Glomerular visceral epithelial cell (primary cell): Measurements from ENCODE around the gene LETMD1.
"Not testable (repeated sequence)": the region's sequence is repeated elsewhere in the genome, so short reads cannot be mapped to it uniquely, and the experiment has no call there.

ENCODE experiments used
- DNase-seq: peaks from one replicate; pipeline ENCODE4 v3.0.0-alpha.2; 2016; ENCODE audit errors: extremely low spot score

LETMD1 gene

DNA sequence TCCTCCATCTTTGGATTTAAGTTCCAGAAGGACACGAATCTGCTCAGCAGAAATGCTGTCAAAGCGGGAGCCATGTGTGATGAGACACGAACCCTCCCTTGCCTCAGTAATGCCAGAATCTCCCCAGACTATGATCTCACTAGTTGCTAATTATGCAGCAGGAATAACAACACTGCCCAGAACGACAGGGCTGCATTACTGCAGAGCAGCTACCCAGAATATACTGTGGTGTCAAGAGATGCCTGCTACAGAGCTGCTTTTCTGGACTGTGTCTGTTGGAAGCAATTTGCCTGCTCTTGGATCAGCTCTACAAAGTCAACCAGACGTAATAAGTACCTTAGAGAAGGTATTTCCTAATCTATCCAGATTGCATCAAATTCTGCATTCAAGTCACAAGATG is 29.8 kb downstream of the LETMD1 start:
- no peak for DNase-seq

DNA sequence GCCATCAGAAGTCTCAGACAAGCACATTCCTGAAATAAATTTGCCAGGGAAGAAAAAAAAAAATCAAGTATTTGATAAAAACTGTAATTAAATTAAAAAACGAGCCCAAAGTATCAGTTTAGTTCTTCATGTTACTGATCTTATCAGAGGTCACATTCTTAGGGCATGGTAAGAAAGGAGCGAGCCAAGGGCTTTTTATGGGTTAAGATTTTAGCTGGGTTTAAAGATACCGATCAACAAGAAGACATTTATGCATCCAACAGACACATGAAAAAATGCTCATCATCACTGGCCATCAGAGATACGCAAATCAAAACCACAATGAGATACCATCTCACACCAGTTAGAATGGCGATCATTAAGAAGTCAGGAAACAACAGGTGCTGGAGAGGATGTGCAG is 30.2 kb downstream of the LETMD1 start:
- not testable (repeated sequence) for DNase-seq

DNA sequence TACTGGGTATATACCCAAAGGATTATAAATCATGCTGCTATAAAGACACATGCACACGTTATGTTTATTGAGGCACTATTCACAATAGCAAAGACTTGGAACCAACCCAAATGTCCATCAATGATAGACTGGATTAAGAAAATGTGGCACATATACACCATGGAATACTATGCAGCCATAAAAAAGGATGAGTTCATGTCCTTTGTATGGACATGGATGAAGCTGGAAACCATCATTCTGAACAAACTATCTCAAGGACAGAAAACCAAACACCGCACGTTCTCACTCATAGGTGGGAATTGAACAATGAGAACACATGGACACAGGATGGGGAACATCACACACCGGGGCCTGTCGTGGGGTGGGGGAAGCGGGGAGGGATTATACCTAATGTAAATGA is 30.7 kb downstream of the LETMD1 start:
- DNase-seq = not testable (repeated sequence)

DNA sequence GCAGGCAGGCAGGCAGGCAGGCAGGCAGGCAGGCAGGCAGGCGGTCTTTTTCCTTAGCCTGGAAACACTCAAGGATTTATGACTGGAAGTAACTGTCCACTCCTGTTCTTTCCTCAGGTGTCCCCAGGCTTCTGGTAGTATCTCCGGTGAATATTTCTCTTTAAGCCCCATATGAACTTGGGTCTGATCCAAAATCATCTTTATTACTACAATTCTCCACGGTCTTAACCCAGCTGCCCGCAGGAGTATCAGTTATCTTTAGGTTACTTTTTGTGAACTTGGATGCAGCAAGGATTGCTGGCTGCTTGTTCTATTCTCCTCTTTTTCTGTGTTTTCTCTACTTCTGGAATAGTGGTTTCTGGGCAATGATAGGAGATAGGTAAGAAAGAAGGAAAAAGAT is 32.0 kb downstream of the LETMD1 start:
- DNase-seq = no peak

DNA sequence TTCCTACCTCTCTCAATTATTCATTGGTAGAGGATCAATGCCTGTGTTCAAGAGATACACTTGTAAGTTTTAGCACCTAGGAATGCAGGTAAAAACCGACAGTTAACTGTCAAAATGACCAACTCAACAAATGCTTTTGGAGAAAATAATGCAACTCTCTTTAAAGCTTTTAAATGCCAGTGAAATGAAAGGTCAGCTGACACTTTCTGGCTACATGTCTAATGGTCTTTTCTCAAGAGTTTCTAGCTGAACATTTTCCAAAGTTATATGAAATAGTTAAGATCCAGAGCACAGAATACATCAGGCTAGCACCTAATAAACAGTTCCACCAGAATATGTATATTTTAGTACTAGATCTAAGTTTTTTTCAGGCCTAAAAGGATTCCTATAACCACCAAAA is 33.3 kb downstream of the LETMD1 start:
- DNase-seq = no peak

DNA sequence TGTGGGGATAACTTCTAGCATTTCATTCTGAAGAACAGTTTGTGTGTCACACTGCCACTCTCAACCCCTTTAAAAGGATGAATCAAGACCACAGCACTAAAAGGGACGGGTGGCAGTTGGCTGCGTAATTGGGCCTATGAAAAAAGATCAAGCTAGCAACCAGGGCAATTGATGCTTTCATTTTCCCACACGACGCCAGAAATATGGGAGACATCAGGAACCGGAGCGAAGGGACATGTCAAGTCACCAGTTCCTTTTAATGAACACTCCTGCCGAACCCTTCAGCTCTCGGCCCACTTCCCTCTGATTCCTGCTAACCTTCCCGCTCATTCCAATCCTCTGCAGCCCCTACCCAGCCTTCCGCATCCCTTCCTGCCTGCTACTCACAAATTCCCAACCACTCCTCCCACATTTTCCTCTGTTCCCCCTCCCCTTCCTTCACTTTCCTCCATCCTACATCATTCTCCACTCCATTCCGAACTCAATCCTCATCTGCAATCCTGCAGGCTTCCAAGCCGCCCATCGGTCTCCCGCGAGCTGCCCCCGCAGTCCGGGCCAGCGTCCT is 34.5 kb downstream of the LETMD1 start:
- peak; percentile 30 for DNase-seq

DNA sequence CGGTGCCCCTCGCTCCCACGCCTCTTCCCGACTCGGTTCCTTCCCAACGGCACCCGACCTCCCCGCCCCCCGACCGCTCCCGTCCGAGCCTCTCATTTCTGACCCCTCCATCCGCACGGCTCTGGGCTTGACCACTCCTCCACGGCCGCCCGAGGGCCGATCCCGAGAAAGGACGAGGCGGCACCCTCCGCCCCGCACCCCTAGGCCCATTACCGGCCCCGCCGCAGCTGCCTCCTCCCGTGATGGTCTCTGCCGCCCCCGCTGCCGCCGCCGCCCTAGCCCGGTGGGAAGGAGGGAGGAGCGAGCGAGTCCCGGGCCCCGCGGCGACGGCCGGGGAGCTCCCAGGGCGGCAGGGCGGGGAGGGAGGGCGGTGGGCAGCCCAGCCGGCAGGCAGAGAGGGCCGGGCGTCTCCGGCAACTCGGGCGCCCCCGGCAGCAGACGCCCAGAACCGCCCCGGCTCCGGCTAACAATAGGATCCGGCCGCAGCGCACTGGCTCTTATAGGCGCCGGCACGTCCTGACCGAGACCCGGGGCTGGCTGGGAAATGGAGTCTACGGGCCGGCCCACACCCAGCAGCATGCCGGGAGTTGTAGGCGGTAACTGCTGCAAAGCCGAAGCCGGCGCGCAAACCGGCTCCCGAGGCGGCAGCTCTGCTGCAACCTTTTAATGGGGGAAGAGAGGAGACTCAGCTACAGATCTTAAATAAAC is 35.2 kb downstream of the LETMD1 start, which contains the start of gene CSRNP2:
TSS of gene CSRNP2 (minus strand) at position 471 of the 708 bp plus-strand sequence. CDS start 7,035 bp downstream, outside the sequence.
- DNase-seq = peak; percentile 95

DNA sequence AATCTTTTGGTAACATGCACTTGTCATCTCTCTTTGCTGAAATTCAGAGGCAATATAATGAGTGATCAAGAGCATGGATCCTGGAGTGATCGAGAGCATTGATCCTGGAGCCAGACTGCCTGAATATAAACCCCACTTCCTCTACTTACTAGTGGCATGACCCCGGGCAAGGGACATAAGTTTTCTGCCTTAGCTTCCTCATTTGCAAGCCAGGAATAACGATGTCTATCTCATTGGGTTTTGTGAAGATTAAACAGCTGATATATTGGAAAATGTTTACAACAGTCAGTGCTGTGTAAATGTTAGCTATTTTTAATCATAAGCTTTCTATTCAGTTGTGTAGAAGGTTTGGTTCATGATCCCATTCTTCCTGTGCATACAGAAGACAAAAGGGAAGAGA is 37.6 kb downstream of the LETMD1 start:
- no peak for DNase-seq

DNA sequence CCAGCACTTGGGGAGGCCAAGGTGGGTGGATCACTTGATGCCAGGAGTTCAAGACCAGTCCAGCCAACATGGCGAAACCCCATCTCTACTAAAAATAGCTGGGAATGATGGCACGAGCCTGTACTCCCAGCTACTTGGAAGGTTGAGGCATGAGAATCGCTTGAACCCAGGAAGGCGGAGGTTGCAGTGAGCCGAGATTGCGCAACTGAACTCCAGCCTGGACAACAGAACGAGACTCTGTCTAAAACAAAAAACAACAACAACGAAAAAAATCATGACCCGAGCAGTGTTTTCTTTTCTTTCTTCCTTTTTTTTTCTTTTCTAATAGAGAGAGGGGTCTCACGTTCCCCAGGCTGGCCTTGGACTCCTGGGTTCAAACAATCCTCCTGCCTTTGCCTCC is 38.8 kb downstream of the LETMD1 start:
- DNase-seq = no peak

DNA sequence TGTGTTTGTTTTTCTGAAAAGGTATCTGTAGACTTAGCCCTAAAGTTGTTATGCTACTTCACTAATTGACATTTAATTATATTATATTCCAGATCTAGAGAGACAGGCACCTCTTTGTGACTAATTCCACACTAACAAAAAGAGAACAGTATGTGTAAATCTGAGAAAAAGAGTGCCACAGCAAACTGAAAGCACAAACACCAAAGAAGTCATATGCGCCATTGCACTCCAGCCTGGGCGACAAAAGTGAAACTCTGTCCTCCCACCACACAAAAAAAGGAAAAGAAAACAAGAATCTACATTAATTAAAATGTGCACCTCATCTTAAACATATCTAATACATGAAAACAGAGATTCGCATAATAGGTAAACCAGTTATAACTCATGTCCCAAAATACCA is 39.7 kb downstream of the LETMD1 start:
- DNase-seq = no peak

DNA sequence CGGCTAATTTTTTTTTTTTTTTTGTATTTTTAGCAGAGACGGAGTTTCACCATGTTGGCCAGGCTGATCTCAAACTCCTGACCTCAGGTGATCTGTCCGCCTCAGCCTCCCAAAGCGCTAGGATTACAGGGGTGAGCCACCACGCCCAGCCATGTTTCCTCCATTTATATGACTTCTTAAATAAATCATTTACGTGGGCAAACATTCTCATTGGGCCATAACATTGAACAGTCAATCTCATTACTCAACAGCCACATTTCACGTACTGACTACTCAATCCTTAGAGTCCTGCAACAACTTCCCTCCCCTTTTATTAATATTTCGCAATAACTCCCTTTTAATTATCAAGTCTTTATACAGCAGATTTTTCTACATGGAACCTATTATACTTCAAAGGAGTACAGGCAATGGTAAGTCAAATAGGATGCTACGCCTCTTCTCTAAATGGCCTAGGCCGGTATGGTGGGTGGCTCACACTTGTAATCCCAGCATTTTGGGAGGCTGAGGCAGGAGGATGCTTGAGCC is 42.6 kb downstream of the LETMD1 start:
- DNase-seq = no peak

DNA sequence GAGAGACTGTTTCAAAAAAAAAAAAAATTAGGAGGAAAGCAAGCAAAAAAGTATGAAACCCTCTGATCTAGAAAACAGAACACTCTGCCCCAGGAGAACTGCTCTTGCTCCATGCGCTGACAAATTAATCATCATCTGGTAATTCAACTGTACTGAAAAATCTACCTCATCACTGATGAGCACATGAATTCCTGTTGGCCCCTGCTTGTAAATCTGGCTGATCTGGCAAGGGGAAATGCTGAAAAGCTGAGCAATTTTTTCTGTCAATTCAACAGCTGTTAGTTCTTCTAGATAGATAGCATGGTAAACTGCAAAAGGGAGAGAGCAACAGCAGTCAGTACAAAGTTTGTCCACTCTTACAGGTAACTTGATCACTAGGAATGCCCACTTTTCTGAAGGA is 50.5 kb downstream of the LETMD1 start:
- no peak for DNase-seq

DNA sequence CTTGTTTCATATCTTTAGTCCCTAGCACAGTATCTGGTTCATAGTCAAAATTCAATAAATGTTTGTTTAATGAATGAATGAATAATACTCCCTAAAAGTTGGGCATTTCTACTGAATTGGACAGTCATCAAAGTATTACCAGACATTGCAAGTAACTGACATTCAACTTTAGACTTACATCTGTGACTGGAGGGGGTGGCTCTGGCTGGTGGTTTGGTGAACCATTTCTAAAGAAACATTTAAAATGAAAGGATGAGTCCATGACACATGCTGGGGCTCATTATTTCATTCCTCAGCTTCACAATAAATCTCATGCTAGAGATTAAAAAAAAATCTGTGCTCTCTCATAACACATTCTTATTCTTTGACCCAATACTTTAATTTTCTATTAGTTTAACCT is 55.9 kb downstream of the LETMD1 start:
- no peak for DNase-seq

DNA sequence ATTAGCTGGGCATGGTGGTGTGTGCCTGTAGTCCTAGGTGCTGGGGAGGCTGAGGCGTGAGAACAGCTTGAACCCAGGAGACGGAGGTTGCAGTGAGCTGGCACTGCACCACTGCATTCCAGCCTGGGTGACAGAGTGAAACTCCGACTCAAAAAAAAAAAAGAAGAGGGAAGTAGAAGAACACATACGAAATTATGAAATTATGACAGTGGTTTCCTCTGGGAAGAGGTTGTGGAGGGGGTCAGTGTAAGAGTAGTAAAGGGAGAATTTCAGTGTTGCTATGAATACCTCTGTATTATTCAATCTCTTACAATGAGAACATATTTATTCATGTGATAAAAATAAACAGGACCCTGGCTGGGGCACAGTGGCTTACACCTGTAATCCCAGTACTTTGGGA is 60.0 kb downstream of the LETMD1 start:
- no peak for DNase-seq
